Measurements from ENCODE around the gene TMPRSS4. TPM values are rescaled to one million over a fixed set of nuclear protein-coding genes. Genes with fewer than 3 reads are reported as not detected.

Gene TMPRSS4
- total and polyA plus RNA-seq, 9 of the 15 experiments (the other 6 are each of a cell fraction or from before 2014, with no cell fraction given), result 4.0 to 10.0 (median 5.6) TPM

GRCh38 chr11:118080296-118080695 is 3.4 kb downstream of the TMPRSS4 start:
- H4K20me1 ChIP-seq (replicated peaks; ENCODE audit: control insufficient read depth, insufficient read depth, low read length), result no peaks in the 10 kb centered on the region
- H3K79me2 ChIP-seq (ENCODE audit: control insufficient read depth, insufficient read depth, low read length), result no peaks in the 10 kb centered on the region
- CTCF ChIA-PET (ENCODE audit: low intra/inter-chr PET ratio), result no interaction called here
- no peak for DNase-seq (ENCODE audit: extremely low read depth in 1 of 4, low spot score in 3 of 4)
- peaks cover 8 to 17% of the 10 kb centered on the region in 2 experiments; a peak in 4 of 5 replicates for H3K4me1 ChIP-seq (replicated peaks in 1 of 2; ENCODE audit: control insufficient read depth in 2 of 2, insufficient read depth in 2 of 2, low read length in 2 of 2)
- in situ Hi-C loops (cut with MboI), result no loop called here
- H3K9me1 ChIP-seq (ENCODE audit: control insufficient read depth, insufficient read depth, low read length), result no peaks in the 10 kb centered on the region
- H3K36me3 ChIP-seq (ENCODE audit: control insufficient read depth, insufficient read depth, low read length), result no peaks in the 10 kb centered on the region
- H3K27me3 ChIP-seq (ENCODE audit: control insufficient read depth in 2 of 2, insufficient read depth in 2 of 2, low read length in 2 of 2), result peaks cover 0 to 24% of the 10 kb centered on the region in 2 experiments; a peak in 3 of 5 replicates
- no peak overlapping the region for H3K27ac ChIP-seq (ENCODE audit: extremely low read depth, low read depth, low read length)
- H3K4me3 ChIP-seq, result no peak overlapping the region
- no peak overlapping the region for H2AFZ ChIP-seq (ENCODE audit: low read depth, low read length)
- TF ChIP-seq ZNF347 (CRISPR knock-in tag; IDR thresholded peaks at IDR 0.05; ENCODE audit: low read depth) (no peak), ZNF668 (CRISPR knock-in tag; IDR thresholded peaks at IDR 0.05) (no peak), ZFP30 (CRISPR knock-in tag; IDR thresholded peaks at IDR 0.05; ENCODE audit: borderline replicate concordance) (no peak), MIER1 (IDR thresholded peaks at IDR 0.05; ENCODE audit: low read depth) (no peak), HDAC3 (IDR thresholded peaks at IDR 0.05; ENCODE audit: borderline replicate concordance, partially characterized antibody) (no peak), ZBTB33 (CRISPR knock-in tag; IDR thresholded peaks at IDR 0.05) (no peak), AFF4 (CRISPR knock-in tag; IDR thresholded peaks at IDR 0.05) (no peak), ELF2 (CRISPR knock-in tag; IDR thresholded peaks at IDR 0.05) (no peak), KAT2B (IDR thresholded peaks at IDR 0.05; ENCODE audit: low read depth, low read length) (no peak), TGIF2 (CRISPR knock-in tag; IDR thresholded peaks at IDR 0.05) (no peak), NELFE (IDR thresholded peaks at IDR 0.05; ENCODE audit: insufficient read depth, insufficient read length) (no peak)
- H3K4me2 ChIP-seq (ENCODE audit: insufficient read depth, low read length), result no peak overlapping the region
- BruUV-seq (replicated peaks), result no TSS peak
- WGBS (ENCODE audit: insufficient coverage, low coverage, missing lambda C conversion rate), result 41% methylated on average over 5 of the region's 5 CpGs
- intact Hi-C loops (cut with micrococcal nuclease), result no loop called here
- FAIRE-seq, result no peak
- POLR2A ChIA-PET, result interaction anchor here (1.6 to 2.0 kb wide), 2 partner anchors 9 to 20 kb away, joined by 4 to 8 read pairs; no protein-coding TSS in a partner anchor
- no peak for ATAC-seq
- no peak overlapping the region for H3K9ac ChIP-seq (ENCODE audit: insufficient read depth in 1 of 2, low read depth in 2 of 2, low read length in 2 of 2)
- no peaks in the 10 kb centered on the region for H3K9me3 ChIP-seq (replicated peaks; ENCODE audit: control insufficient read depth, insufficient read depth, low read depth, low read length)
